Hematopoietic multipotent progenitor cell treated with erythropoietin and hydrocortisone succinate and interleukin-3 and kit ligand, for 17 days (in vitro differentiated cells): ENCODE results near the gene NOA1.
A peak's percentile ranks its signal among the peaks of the same experiment; 100 is the strongest.

Experiments
- DNase-seq: peaks from one replicate; pipeline ENCODE4 v3.0.0-alpha.2; 2015; ENCODE audit warnings: low spot score

Gene NOA1

GRCh38 chr4:56977321-56978012 lies at the start of gene NOA1:
NOA1 (minus strand) TSS chr4:56977606; CDS start chr4:56977585, 21 bp downstream.
- peak; percentile 98 for DNase-seq

- DNase-seq = no peak
Observed at GRCh38 chr4:57023104-57023503, 45.7 kb upstream of the NOA1 start.

GRCh38 chr4:57020467-57021101 lies 43.2 kb upstream of the NOA1 start:
- no peak for DNase-seq

- DNase-seq = no peak
Observed at GRCh38 chr4:57018980-57019379, 41.6 kb upstream of the NOA1 start.

GRCh38 chr4:57013543-57014120 lies 36.2 kb upstream of the NOA1 start:
- no peak for DNase-seq

GRCh38 chr4:56999751-57000150 lies 22.3 kb upstream of the NOA1 start:
- no peak for DNase-seq

- DNase-seq = no peak
Observed at GRCh38 chr4:56995525-56995924, 18.1 kb upstream of the NOA1 start.

GRCh38 chr4:56990109-56990905 lies 12.9 kb upstream of the NOA1 start:
- DNase-seq = no peak

- no peak for DNase-seq
Observed at GRCh38 chr4:56986952-56987351, 9.5 kb upstream of the NOA1 start.

GRCh38 chr4:56986192-56986591 lies 8.8 kb upstream of the NOA1 start:
- DNase-seq = no peak

GRCh38 chr4:56981795-56982201 lies 4.4 kb upstream of the NOA1 start:
- no peak for DNase-seq

GRCh38 chr4:56979421-56980072 lies 2.1 kb upstream of the NOA1 start:
- DNase-seq = peak; percentile 46

- peak; percentile 97 for DNase-seq
Observed at GRCh38 chr4:56978750-56979303, 1.4 kb upstream of the NOA1 start, which contains the start of gene POLR2B. POLR2B (plus strand) TSS chr4:56978896; CDS start chr4:56978986, 90 bp downstream.

GRCh38 chr4:56976837-56977320 lies 527 bp downstream of the NOA1 start:
- peak; percentile 60 for DNase-seq

- DNase-seq = no peak
Observed at GRCh38 chr4:56976283-56976836, 1.0 kb downstream of the NOA1 start.

GRCh38 chr4:56973336-56973735 lies 4.1 kb downstream of the NOA1 start:
- no peak for DNase-seq

GRCh38 chr4:56972809-56973208 lies 4.6 kb downstream of the NOA1 start:
- DNase-seq = no peak

GRCh38 chr4:56972389-56972788 lies 5.0 kb downstream of the NOA1 start:
- no peak for DNase-seq

- DNase-seq = no peak
Observed at GRCh38 chr4:56971383-56971782, 6.0 kb downstream of the NOA1 start.

GRCh38 chr4:56961107-56961500 lies 16.3 kb downstream of the NOA1 start:
- DNase-seq = no peak

GRCh38 chr4:56959100-56959499 lies 18.3 kb downstream of the NOA1 start:
- no peak for DNase-seq
